Fibroblast of gingiva (primary cell): ENCODE data around the gene DACH2.

Experiments used
- DNase-seq: peaks from one replicate; pipeline ENCODE4 v3.0.0-alpha.2; 2011; ENCODE audit warnings: low read depth

The DACH2 gene

DNA sequence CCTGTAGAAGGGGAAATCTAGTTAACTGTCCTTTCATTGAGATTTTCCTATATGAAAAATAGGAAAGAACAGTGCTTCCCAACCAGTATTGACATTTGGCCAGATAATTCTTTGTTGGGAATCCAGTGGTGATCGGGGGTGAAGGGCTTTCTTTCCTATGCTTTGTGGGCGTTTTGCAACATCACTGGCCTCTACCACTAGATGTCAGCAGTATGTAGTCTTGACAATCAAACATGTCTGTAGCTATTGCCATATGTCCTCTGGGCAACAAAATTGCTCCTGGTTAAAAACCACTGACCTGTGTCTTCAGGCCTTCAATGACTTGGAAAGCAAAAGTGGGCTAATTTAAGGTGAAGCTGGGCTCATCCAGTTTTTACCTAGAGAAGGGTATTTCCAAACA lies 658.5 kb downstream of the DACH2 start:
- no peak for DNase-seq

GRCh38 chrX:86809651-86810050 lies 661.4 kb downstream of the DACH2 start:
- DNase-seq: no peak

GRCh38 chrX:86829786-86830185 lies 681.5 kb downstream of the DACH2 start:
- DNase-seq: no peak

DNA sequence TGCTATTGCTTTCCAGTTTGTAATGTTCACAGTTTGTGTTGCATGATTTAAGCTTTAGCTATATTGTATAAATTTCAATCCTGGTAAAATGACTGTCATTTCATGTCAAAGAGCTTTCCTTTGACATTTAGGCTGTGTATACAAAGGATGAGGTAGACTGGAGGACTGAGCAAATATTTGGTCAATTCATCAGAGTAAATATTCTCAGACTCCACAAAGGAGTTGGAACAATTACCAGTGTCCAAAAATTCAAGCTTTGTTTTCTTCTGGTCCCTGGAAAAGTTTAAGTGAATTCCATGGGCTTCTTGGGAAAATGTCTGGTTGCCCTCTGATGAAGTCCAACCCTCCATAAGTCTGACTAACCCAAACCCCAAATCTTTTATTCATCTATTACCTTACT lies 682.4 kb downstream of the DACH2 start:
- no peak for DNase-seq

DNA sequence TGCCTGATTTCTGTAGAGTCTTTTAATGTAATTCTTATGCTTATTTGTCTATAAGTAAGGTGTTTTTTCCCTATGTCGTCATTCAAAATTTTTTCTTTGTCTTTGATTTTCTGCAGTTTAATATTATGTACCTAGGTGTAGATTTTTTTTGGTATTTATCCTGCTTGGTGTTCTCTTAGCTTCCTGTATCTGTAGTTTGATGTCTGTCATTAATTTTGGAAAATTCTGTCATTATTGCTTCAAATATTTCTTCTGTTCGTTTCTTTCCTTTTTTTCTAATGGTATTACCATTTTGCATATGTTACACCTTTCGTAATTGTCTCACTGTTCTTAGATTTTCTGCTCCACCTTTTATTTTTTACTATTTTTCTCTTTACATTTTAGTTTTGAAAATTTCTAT lies 696.9 kb downstream of the DACH2 start:
- DNase-seq: no peak
